H1 (cell line): ENCODE data around the gene PLB1. TPM values are rescaled to one million over a fixed set of nuclear protein-coding genes. Genes with fewer than 3 reads are reported as not detected.

Source experiments
- CTCF ChIA-PET: fragments of 300-600 bp; sonication (Branson Sonifier 250); formaldehyde crosslinking; loops from one replicate; lab custom pipeline; 2021; ENCODE audit not compliant: partially characterized antibody; lab: Charles Lee
- POLR2A ChIA-PET: fragments of 300-600 bp; sonication (Branson Sonifier 250); formaldehyde crosslinking; loops from one replicate; lab custom pipeline; 2021; ENCODE audit warnings: inconsistent platforms; ENCODE audit not compliant: partially characterized antibody; lab: Charles Lee
- DNase-seq, 2 experiments: peaks; one replicate each; pipeline versions ENCODE4 v3.0.0 to v3.0.0-alpha.2; 2010 to 2022; ENCODE audit warnings: low spot score in 2 of 2, low read depth in 1 of 2, mixed read lengths in 1 of 2
- FAIRE-seq: peaks from 2 replicates; lab custom pipeline; 2011; peaks lifted over from hg19 to GRCh38; lab: Jason Lieb, UNC
- H2AFZ ChIP-seq: 2 replicates; pipeline ENCODE4 v1.8.1; 2012; ENCODE audit warnings: low read length, inconsistent platforms
- H2AK5ac ChIP-seq: 2 replicates; pipeline ENCODE4 v1.6.1; 2013; ENCODE audit warnings: low read depth, low read length
- H2BK120ac ChIP-seq: replicated peaks from 2 replicates; pipeline ENCODE3; 2013; ENCODE audit warnings: low read depth, low read length, inconsistent platforms
- H2BK12ac ChIP-seq: 2 replicates; pipeline ENCODE4 v1.6.1; 2013; ENCODE audit warnings: low read depth, low read length
- H2BK15ac ChIP-seq: 2 replicates; pipeline ENCODE4 v1.6.1; 2013; ENCODE audit warnings: low read length
- H2BK20ac ChIP-seq: 2 replicates; pipeline ENCODE4 v1.6.1; 2013; ENCODE audit warnings: low read length
- H2BK5ac ChIP-seq: 2 replicates; pipeline ENCODE4 v1.6.1; 2013; ENCODE audit warnings: low read depth, low read length
- H3K14ac ChIP-seq: 2 replicates; pipeline ENCODE4 v1.6.1; 2013; ENCODE audit warnings: inconsistent platforms; ENCODE audit not compliant: insufficient read length
- H3K18ac ChIP-seq: 2 replicates; pipeline ENCODE4 v1.6.1; 2013; ENCODE audit warnings: low read length; ENCODE audit errors: extremely low read depth
- H3K23ac ChIP-seq: 2 replicates; pipeline ENCODE4 v1.6.1; 2013; ENCODE audit warnings: inconsistent platforms; ENCODE audit not compliant: insufficient read length
- H3K23me2 ChIP-seq: 2 replicates; pipeline ENCODE4 v1.6.1; 2013; ENCODE audit warnings: low read depth, low read length
- H3K27ac ChIP-seq: 2 replicates; pipeline ENCODE4 v1.6.1; 2011; ENCODE audit warnings: low read depth, low read length, inconsistent platforms
- H3K27me3 ChIP-seq, 4 experiments: replicated peaks in 1 of 4; 1 replicate in 1 of 4; 2 replicates in 3 of 4; pipeline versions ENCODE4 v1.6.1 to v1.8.1; 2011 to 2013; ENCODE audit warnings: low read length in 3 of 4, mild to moderate bottlenecking in 3 of 4, inconsistent platforms in 2 of 4, mixed read lengths in 2 of 4, moderate library complexity in 1 of 4; ENCODE audit not compliant: control insufficient read depth in 3 of 4, insufficient read depth in 3 of 4; ENCODE audit errors: extremely low read depth in 1 of 4
- H3K36me3 ChIP-seq, 4 experiments: 2 replicates each; pipeline versions ENCODE4 v1.6.1 to v1.8.1; 2011 to 2013; ENCODE audit warnings: mild to moderate bottlenecking in 4 of 4, low read length in 3 of 4, moderate library complexity in 2 of 4, control low read depth in 1 of 4, inconsistent platforms in 1 of 4; ENCODE audit not compliant: insufficient read depth in 4 of 4, control insufficient read depth in 2 of 4
- H3K4ac ChIP-seq: replicated peaks from 2 replicates; pipeline ENCODE3; 2013; ENCODE audit warnings: low read length, low read depth, mixed read lengths, inconsistent platforms; ENCODE audit not compliant: insufficient read length
- H3K4me1 ChIP-seq, 4 experiments: replicated peaks in 1 of 4; 1 replicate in 1 of 4; 2 replicates in 3 of 4; pipeline versions ENCODE4 v1.6.1 to v1.8.1; 2011 to 2013; ENCODE audit warnings: low read length in 3 of 4, inconsistent platforms in 2 of 4, mixed read lengths in 1 of 4; ENCODE audit not compliant: insufficient read depth in 4 of 4, control insufficient read depth in 3 of 4
- H3K4me2 ChIP-seq, 2 experiments: 2 replicates each; pipeline versions ENCODE4 v1.6.1 to v1.8.1; 2011 to 2013; ENCODE audit warnings: low read depth in 2 of 2, low read length in 2 of 2, control low read depth in 1 of 2, inconsistent platforms in 1 of 2, mild to moderate bottlenecking in 1 of 2; ENCODE audit not compliant: insufficient read depth in 1 of 2
- H3K4me3 ChIP-seq, 4 experiments: fragments of 200-600, 300-600 bp in 1 of 4; sonication (generic), shearing (Covaris generic), sonication (Bioruptor Twin) in 1 of 4; 2 replicates each; pipeline versions ENCODE4 v1.5.1 to v1.8.1; 2011 to 2016; ENCODE audit warnings: low read length in 4 of 4, low read depth in 3 of 4, control low read depth in 2 of 4, inconsistent platforms in 2 of 4, mild to moderate bottlenecking in 2 of 4, mixed read lengths in 1 of 4, moderate library complexity in 1 of 4; ENCODE audit not compliant: insufficient read depth in 2 of 4; ENCODE audit errors: extremely low read depth in 1 of 4
- H3K56ac ChIP-seq: replicated peaks from 2 replicates; pipeline ENCODE3; 2013; ENCODE audit warnings: low read depth, mild to moderate bottlenecking, mixed read lengths, low read length, inconsistent platforms; ENCODE audit not compliant: insufficient read length
- H3K79me1 ChIP-seq: 2 replicates; pipeline ENCODE4 v1.6.1; 2013; ENCODE audit warnings: low read depth, low read length, control low read depth
- H3K79me2 ChIP-seq, 2 experiments: 2 replicates each; pipeline versions ENCODE4 v1.6.1 to v1.8.1; 2012 to 2013; ENCODE audit warnings: low read length in 2 of 2, mild to moderate bottlenecking in 2 of 2, inconsistent platforms in 1 of 2; ENCODE audit not compliant: insufficient read depth in 2 of 2, control insufficient read depth in 1 of 2
- H3K9ac ChIP-seq, 4 experiments: replicated peaks in 1 of 4; 1 replicate in 1 of 4; 2 replicates in 3 of 4; pipeline versions ENCODE4 v1.6.1 to v1.8.1; 2011 to 2013; ENCODE audit warnings: low read depth in 3 of 4, low read length in 3 of 4, control low read depth in 2 of 4, mild to moderate bottlenecking in 2 of 4, moderate library complexity in 2 of 4, inconsistent platforms in 1 of 4; ENCODE audit errors: extremely low read depth in 1 of 4
- H3K9me3 ChIP-seq, 2 experiments: 2 replicates each; pipeline versions ENCODE4 v1.6.1 to v1.8.1; 2012 to 2013; ENCODE audit warnings: mild to moderate bottlenecking in 2 of 2, moderate library complexity in 2 of 2, control low read depth in 1 of 2, inconsistent platforms in 1 of 2, low read depth in 1 of 2, low read length in 1 of 2, mixed read lengths in 1 of 2; ENCODE audit not compliant: insufficient read depth in 2 of 2
- H4K20me1 ChIP-seq, 2 experiments: replicated peaks in 1 of 2; 2 replicates each; pipeline versions ENCODE3 to v1.8.1; 2011 to 2013; ENCODE audit warnings: inconsistent platforms in 2 of 2, low read length in 2 of 2, mild to moderate bottlenecking in 1 of 2; ENCODE audit not compliant: insufficient read depth in 2 of 2, control insufficient read depth in 1 of 2
- H4K5ac ChIP-seq: 2 replicates; pipeline ENCODE4 v1.6.1; 2013; ENCODE audit warnings: low read length, low read depth, mixed read lengths, inconsistent platforms; ENCODE audit not compliant: insufficient read length
- H4K8ac ChIP-seq: 2 replicates; pipeline ENCODE4 v1.8.0; 2013; ENCODE audit warnings: mild to moderate bottlenecking, moderate library complexity, low read length, inconsistent platforms; ENCODE audit not compliant: insufficient read depth; ENCODE audit errors: extremely low read depth
- H4K91ac ChIP-seq: replicated peaks from 2 replicates; pipeline ENCODE3; 2013; ENCODE audit warnings: low read length, mixed read lengths, inconsistent platforms; ENCODE audit not compliant: insufficient read length
- CBX8 ChIP-seq: fragments of 300-800, 300-1000 bp; sonication (generic); IDR thresholded peaks from 2 replicates; pipeline ENCODE4 v1.7.1; 2016; ENCODE audit warnings: low read depth, low read length, borderline replicate concordance
- CHD1 ChIP-seq: IDR thresholded peaks from 2 replicates; pipeline ENCODE4 v1.6.1; 2012; ENCODE audit warnings: low read depth, low read length, improper control_type of control experiment
- CHD2 ChIP-seq: IDR thresholded peaks from 2 replicates; pipeline ENCODE4 v1.6.1; 2012; ENCODE audit warnings: low read length, improper control_type of control experiment
- CTBP2 ChIP-seq: IDR thresholded peaks from 2 replicates; pipeline ENCODE4 v1.7.0; 2011; ENCODE audit warnings: borderline replicate concordance, mild to moderate bottlenecking, moderate library complexity, mixed read lengths, low read length; ENCODE audit not compliant: insufficient read depth, insufficient read length
- EGR1 ChIP-seq: IDR thresholded peaks from 2 replicates; pipeline ENCODE4 v1.6.1; 2011; ENCODE audit warnings: low read depth, low read length, borderline replicate concordance
- FOSL1 ChIP-seq: IDR thresholded peaks from 2 replicates; pipeline ENCODE4 v1.6.1; 2011; ENCODE audit warnings: mild to moderate bottlenecking, low read depth, low read length, moderate library complexity; ENCODE audit not compliant: insufficient read depth
- SP2 ChIP-seq: IDR thresholded peaks from 2 replicates; pipeline ENCODE4 v1.6.1; 2012; ENCODE audit warnings: mild to moderate bottlenecking, low read length, inconsistent platforms
- SP4 ChIP-seq: IDR thresholded peaks from 2 replicates; pipeline ENCODE4 v1.6.1; 2012; ENCODE audit warnings: low read length, inconsistent platforms
- SUZ12 ChIP-seq: fragments of 200-600 bp; sonication (generic); IDR thresholded peaks from 2 replicates; pipeline ENCODE4 v1.6.1; 2012; ENCODE audit warnings: mild to moderate bottlenecking, inconsistent platforms, low read length, moderate library complexity, mixed read lengths
- TEAD4 ChIP-seq: IDR thresholded peaks from 2 replicates; pipeline ENCODE4 v1.6.1; 2012; ENCODE audit warnings: low read depth, low read length, inconsistent platforms, mixed read lengths
- USF2 ChIP-seq: IDR thresholded peaks from 2 replicates; pipeline ENCODE4 v1.6.1; 2011; ENCODE audit warnings: low read length, improper control_type of control experiment
- WGBS, 2 experiments: shearing (Covaris generic) in 1 of 2; methylation state at CpG; one replicate each; pipeline versions ENCODE4 v1.1.6 to v1.1.7; 2013 to 2015; ENCODE audit warnings: low lambda C conversion rate in 2 of 2, mixed read lengths in 2 of 2, inconsistent platforms in 1 of 2, low coverage in 1 of 2, missing lambda C conversion rate in 1 of 2; ENCODE audit not compliant: insufficient replicate concordance in 2 of 2, insufficient coverage in 1 of 2, insufficient read length in 1 of 2; ENCODE audit errors: extremely low coverage in 1 of 2, missing lambda C conversion rate in 1 of 2; 5-methylcytosine and 5-hydroxymethylcytosine counted together
- polyA plus RNA-seq, 7 experiments: library from polyadenylated mRNA; depleted of rRNA in 3 of 7; stranded (reverse) in 5 of 7; unstranded in 2 of 7; fragments of >200 nt in 5 of 7; fragments of 200-250 nt in 2 of 7; gene quantifications; 1 replicate in 5 of 7; 2 replicates in 1 of 7; 4 replicates in 1 of 7; pipeline versions ENCODE4 v1.2.1 to v1.2.3, GENCODE V29; 2011 to 2013; ENCODE audit warnings: missing spikeins in 2 of 7, mixed read lengths in 2 of 7
- total RNA-seq: library from RNA; stranded (reverse); fragmentation: NEBNext Ultra II Directional; extraction: Animal tissue kit (Norgen Biotek cat#: 25700); gene quantifications from 2 replicates; pipeline ENCODE4 v1.2.1, GENCODE V29; 2021

PLB1 gene
- total and polyA plus RNA-seq, 2 of the 8 experiments (the other 6 are each of a cell fraction or from before 2014, with no cell fraction given), result 0.20 to 0.36 TPM

GRCh38 chr2:28577791-28578680 is 82.2 kb downstream of the PLB1 start:
- no peak for FAIRE-seq
- H4K5ac ChIP-seq, result no peak overlapping the region
- WGBS, 2 experiments, result 87% methylated on average over 16 of the region's 16 CpGs; no CpG with 5 or more reads in 1 of the 2 experiments
- H4K20me1 ChIP-seq, result no peaks in the 10 kb centered on the region
- POLR2A ChIA-PET, result no interaction called here
- no peak overlapping the region for H3K4me3 ChIP-seq
- no peak overlapping the region for H4K91ac ChIP-seq
- no peaks in the 10 kb centered on the region for H3K79me1 ChIP-seq
- H2AFZ ChIP-seq, result no peak overlapping the region
- H3K4ac ChIP-seq, result no peak overlapping the region
- H2BK15ac ChIP-seq, result no peak overlapping the region
- H3K36me3 ChIP-seq, result no peaks in the 10 kb centered on the region
- H3K14ac ChIP-seq, result no peak overlapping the region
- no peak overlapping the region for H3K27ac ChIP-seq
- DNase-seq, result no peak
- H3K79me2 ChIP-seq, result no peaks in the 10 kb centered on the region
- no peaks in the 10 kb centered on the region; a peak in 1 of 7 replicates for H3K4me1 ChIP-seq
- no peak overlapping the region for H2BK120ac ChIP-seq
- no peak overlapping the region for H2BK12ac ChIP-seq
- H3K9me3 ChIP-seq, result no peaks in the 10 kb centered on the region
- no peaks in the 10 kb centered on the region for H3K23me2 ChIP-seq
- no peak for TF ChIP-seq CHD1
- TF ChIP-seq CTBP2, result no peak
- TF ChIP-seq EGR1, result no peak
- no peak for TF ChIP-seq USF2
- TF ChIP-seq SP2, result no peak
- TF ChIP-seq SUZ12, result no peak
- no peak for TF ChIP-seq CBX8
- TF ChIP-seq SP4, result no peak
- no peak for TF ChIP-seq FOSL1
- TF ChIP-seq TEAD4, result no peak
- TF ChIP-seq CHD2, result no peak
- TF ChIP-seq, all 59 proteins: peak for 0
- Histone ChIP-seq H3K27me3 (no peaks in the 10 kb centered on the region), H3K23ac (no peak overlapping the region), H2BK20ac (no peak overlapping the region), H3K56ac (no peak overlapping the region), H4K8ac (no peak overlapping the region), H2BK5ac (no peak overlapping the region), H2AK5ac (no peak overlapping the region), H3K9ac (no peak overlapping the region), H3K4me2 (no peak overlapping the region), H3K18ac (no peak overlapping the region)
- CTCF ChIA-PET, result interaction anchor here (1.2 to 9.6 kb wide), 3 partner anchors 12 to 85 kb away, joined by 3 to 55 read pairs (median 20); no protein-coding TSS in a partner anchor
